C4-2B (cell line): ENCODE measurements around the gene CFAP65.

Experiments used
- CTCF ChIP-seq: fragments of 450-650 bp; conservative IDR thresholded peaks from 2 replicates; pipeline ENCODE4 v1.5.1; 2017; ENCODE audit warnings: mild to moderate bottlenecking
- ZFX ChIP-seq: fragments of 450-650 bp; IDR thresholded peaks from 2 replicates; pipeline ENCODE4 v1.6.1; 2017

- TF ChIP-seq CTCF (no peak), ZFX (no peak)
These were observed 48.0 kb upstream of the CFAP65 start for GRCh38 chr2:219089330-219089729.
